ENCODE results near the gene CEBPB. TPM values are rescaled to one million over a fixed set of nuclear protein-coding genes. Genes with fewer than 3 reads are reported as not detected.

Gene CEBPB
- total RNA-seq, 4 donors from 2014 or later = 105 to 195 (median 144) TPM

- no peak for DNase-seq (ENCODE audit: extremely low spot score)
- 48% methylated on average over 4 of the region's 4 CpGs for WGBS
- Histone ChIP-seq H3K4me3 (no peak overlapping the region), H3K4me1 (peaks cover 65 to 99% (median 90%) of the 10 kb centered on the region in 4 donors), H3K9me3 (no peaks in the 10 kb centered on the region), H3K27me3 (no peaks in the 10 kb centered on the region), H3K27ac (replicated peaks in 1 of 4) (peak overlapping the region; percentile 46 to 72 (median 58)), H3K36me3 (peaks cover 12 to 48% (median 41%) of the 10 kb centered on the region in 4 donors)
- intact Hi-C loops (cut with DNase I) = no loop called here
- TF ChIP-seq CTCF (IDR thresholded peaks at IDR 0.05) (no peak), POLR2AphosphoS5 (IDR thresholded peaks at IDR 0.05) (peak; percentile 56 to 61), EP300 (IDR thresholded peaks at IDR 0.05) (no peak)
Observed at GRCh38 chr20:50144362-50144761, 46.3 kb upstream of the CEBPB start.

- peaks cover 68 to 100% (median 90%) of the 10 kb centered on the region in 4 donors for H3K4me1 ChIP-seq
- 92% methylated on average over 6 of the region's 6 CpGs for WGBS
- H3K36me3 ChIP-seq = peaks cover 12 to 45% (median 39%) of the 10 kb centered on the region in 4 donors
- peak overlapping the region; percentile 46 to 72 (median 62) for H3K27ac ChIP-seq (replicated peaks in 1 of 4)
- H3K4me3 ChIP-seq = no peak overlapping the region
- no peak for TF ChIP-seq EP300 (IDR thresholded peaks at IDR 0.05)
- no peak for TF ChIP-seq POLR2A (IDR thresholded peaks at IDR 0.05; ENCODE audit: low read depth)
- TF ChIP-seq POLR2AphosphoS5 (IDR thresholded peaks at IDR 0.05) = no peak
- no peak for TF ChIP-seq CTCF (IDR thresholded peaks at IDR 0.05)
- no peaks in the 10 kb centered on the region for H3K9me3 ChIP-seq
- intact Hi-C loops (cut with DNase I) = no loop called here
- DNase-seq (ENCODE audit: extremely low spot score) = no peak
- H3K27me3 ChIP-seq = no peaks in the 10 kb centered on the region
Observed at GRCh38 chr20:50145566-50145965, 45.1 kb upstream of the CEBPB start.

- TF ChIP-seq EP300 (IDR thresholded peaks at IDR 0.05) (no peak), POLR2AphosphoS5 (IDR thresholded peaks at IDR 0.05) (no peak), CTCF (IDR thresholded peaks at IDR 0.05) (no peak), POLR2A (IDR thresholded peaks at IDR 0.05; ENCODE audit: low read depth) (no peak)
- Histone ChIP-seq H3K36me3 (peaks cover 12 to 45% (median 36%) of the 10 kb centered on the region in 4 donors), H3K9me3 (no peaks in the 10 kb centered on the region), H3K4me3 (no peak overlapping the region), H3K4me1 (peaks cover 67 to 100% (median 93%) of the 10 kb centered on the region in 4 donors), H3K27me3 (no peaks in the 10 kb centered on the region), H3K27ac (replicated peaks in 1 of 4) (peak overlapping the region; percentile 43 to 66 (median 66))
- 72% methylated on average over 3 of the region's 6 CpGs for WGBS
- intact Hi-C loops (cut with DNase I) = no loop called here
- no peak for DNase-seq (ENCODE audit: extremely low spot score)
Observed at GRCh38 chr20:50146214-50146613, 44.4 kb upstream of the CEBPB start.

- TF ChIP-seq POLR2A (IDR thresholded peaks at IDR 0.05; ENCODE audit: low read depth) = no peak
- TF ChIP-seq EP300 (IDR thresholded peaks at IDR 0.05) = no peak
- TF ChIP-seq POLR2AphosphoS5 (IDR thresholded peaks at IDR 0.05) = no peak
- TF ChIP-seq CTCF (IDR thresholded peaks at IDR 0.05) = no peak
- DNase-seq (ENCODE audit: extremely low spot score) = no peak
- Histone ChIP-seq H3K4me3 (no peak overlapping the region), H3K27me3 (no peaks in the 10 kb centered on the region), H3K27ac (replicated peaks in 1 of 4) (peak overlapping the region; percentile 43 to 66 (median 66)), H3K4me1 (peaks cover 67 to 100% (median 94%) of the 10 kb centered on the region in 4 donors), H3K9me3 (no peaks in the 10 kb centered on the region), H3K36me3 (peaks cover 12 to 38% (median 29%) of the 10 kb centered on the region in 4 donors)
- intact Hi-C loops (cut with DNase I) = no loop called here
- WGBS = 60% methylated on average over 17 of the region's 17 CpGs
Observed at GRCh38 chr20:50146732-50147662, 43.6 kb upstream of the CEBPB start.

All from esophagus muscularis mucosa (tissue), 4 donors.